Natural killer cell (primary cell): ENCODE data around the gene EFS. TPM values are rescaled to one million over a fixed set of nuclear protein-coding genes. Genes with fewer than 3 reads are reported as not detected.

ENCODE experiments used
- ATAC-seq, 3 donors: fragments of 150-1000 bp in 2 of 3; fragments of 200-7000 bp in 1 of 3; cut with Tn5 transposase; 1 replicate in 1 of 3; 2 replicates in 2 of 3; pipeline ENCODE4 v1.10.0; 2021; ENCODE audit warnings: mild to moderate bottlenecking in 2 of 3, moderate library complexity in 2 of 3
- DNase-seq, 2 donors: peaks; one replicate each; pipeline versions ENCODE4 v3.0.0 to v3.0.0-alpha.2; 2013 to 2021; ENCODE audit warnings: mixed read lengths in 1 of 2
- H3K27ac ChIP-seq: one replicate; pipeline ENCODE4 v1.5.1; 2013; ENCODE audit warnings: mild to moderate bottlenecking, low read length
- H3K27me3 ChIP-seq: one replicate; pipeline ENCODE4 v1.6.1; 2013; ENCODE audit warnings: low read length; ENCODE audit not compliant: control insufficient read depth, insufficient read depth
- H3K36me3 ChIP-seq: one replicate; pipeline ENCODE4 v1.6.1; 2013; ENCODE audit warnings: low read length; ENCODE audit not compliant: control insufficient read depth, insufficient read depth
- H3K4me1 ChIP-seq: one replicate; pipeline ENCODE4 v1.6.1; 2013; ENCODE audit warnings: low read length; ENCODE audit not compliant: control insufficient read depth, insufficient read depth
- H3K4me3 ChIP-seq: one replicate; pipeline ENCODE4 v1.5.1; 2013; ENCODE audit warnings: low read length
- H3K9me3 ChIP-seq: one replicate; pipeline ENCODE4 v1.6.1; 2013; ENCODE audit warnings: low read length; ENCODE audit not compliant: control insufficient read depth, insufficient read depth
- H3K27ac Mint-ChIP-seq, 2 donors: one replicate each; pipeline ENCODE4 v1.8.0; 2022; ENCODE audit warnings: mild to moderate bottlenecking in 2 of 2, mixed read lengths in 2 of 2, moderate library complexity in 1 of 2
- H3K27me3 Mint-ChIP-seq, 2 donors: one replicate each; pipeline ENCODE4 v1.8.0; 2022; ENCODE audit warnings: low read depth in 2 of 2, mixed read lengths in 2 of 2
- H3K36me3 Mint-ChIP-seq: one replicate; pipeline ENCODE4 v1.8.0; 2022; ENCODE audit warnings: mixed read lengths
- H3K4me1 Mint-ChIP-seq, 2 donors: one replicate each; pipeline ENCODE4 v1.8.0; 2022; ENCODE audit warnings: mixed read lengths in 2 of 2
- H3K4me3 Mint-ChIP-seq: one replicate; pipeline ENCODE4 v1.8.0; 2022; ENCODE audit warnings: mild to moderate bottlenecking, moderate library complexity, mixed read lengths
- H3K9me3 Mint-ChIP-seq, 2 donors: one replicate each; pipeline ENCODE4 v1.8.0; 2022; ENCODE audit warnings: mixed read lengths in 2 of 2
- CTCF ChIP-seq: fragments of 200-600 bp; IDR thresholded peaks from one replicate; pipeline ENCODE4 v1.8.0; 2022; ENCODE audit warnings: antibody characterized with exemption
- WGBS: methylation state at CpG from one replicate; pipeline ENCODE4 v1.1.7; 2013; ENCODE audit warnings: missing lambda C conversion rate; ENCODE audit not compliant: insufficient coverage; 5-methylcytosine and 5-hydroxymethylcytosine counted together
- intact Hi-C: fragments of 100-400 bp; cut with micrococcal nuclease; formaldehyde crosslinking; loops from one replicate; pipeline ENCODE4 v1.14.2; 2022
- total RNA-seq, 4 donors: library from RNA; stranded (reverse); fragments of 120-200 nt in 1 of 4; gene quantifications; one replicate each; pipeline versions ENCODE4 v1.2.3 to v1.2.4, GENCODE V29; 2013 to 2022

Gene EFS
- total RNA-seq, 3 donors from 2014 or later (not counting 1 experiment from before 2014, with no cell fraction given), result not detected

- peaks cover 0 to 4% of the 10 kb centered on the region in 2 donors for H3K27me3 Mint-ChIP-seq
- 83% methylated on average over 14 of the region's 14 CpGs for WGBS
- no peaks in the 10 kb centered on the region for H3K4me1 Mint-ChIP-seq
- intact Hi-C loops, result no loop called here
- no peak overlapping the region for H3K27ac Mint-ChIP-seq
- no peaks in the 10 kb centered on the region for H3K27me3 ChIP-seq
- ATAC-seq, result no peak
- no peaks in the 10 kb centered on the region for H3K36me3 Mint-ChIP-seq
- H3K4me3 ChIP-seq, result no peak overlapping the region
- no peaks in the 10 kb centered on the region for H3K4me1 ChIP-seq
- DNase-seq, result no peak
- TF ChIP-seq CTCF, result no peak
- no peak overlapping the region for H3K4me3 Mint-ChIP-seq
- H3K27ac ChIP-seq, result no peak overlapping the region
- no peaks in the 10 kb centered on the region for H3K9me3 ChIP-seq
- H3K36me3 ChIP-seq, result no peaks in the 10 kb centered on the region
- no peaks in the 10 kb centered on the region for H3K9me3 Mint-ChIP-seq
Observed at GRCh38 chr14:23377573-23378563, 12.9 kb upstream of the EFS start.

GRCh38 chr14:23377198-23377550 is 12.2 kb upstream of the EFS start:
- WGBS, result 71% methylated on average over 10 of the region's 11 CpGs

GRCh38 chr14:23376482-23377197 is 11.7 kb upstream of the EFS start, which contains the start of gene CMTM5:
Gene CMTM5 (plus strand): TSS chr14:23377046. CDS start chr14:23377252, 206 bp downstream.
- H3K4me3 ChIP-seq, result no peak within 1 kb of the TSS
- no peaks in the 10 kb centered on the region for H3K27me3 ChIP-seq
- Mint-ChIP-seq H3K27ac (no peak within 1 kb of the TSS), H3K27me3 (peaks cover 2 to 4% of the 10 kb centered on the region in 2 donors), H3K9me3 (no peaks in the 10 kb centered on the region), H3K4me1 (no peaks in the 10 kb centered on the region), H3K36me3 (no peaks in the 10 kb centered on the region), H3K4me3 (no peak within 1 kb of the TSS)
- H3K4me1 ChIP-seq, result no peaks in the 10 kb centered on the region
- WGBS, result 84% methylated on average over 12 of the region's 13 CpGs
- H3K27ac ChIP-seq, result no peak within 1 kb of the TSS
- no peak for ATAC-seq
- TF ChIP-seq CTCF, result no peak
- intact Hi-C loops, result no loop called here
- H3K36me3 ChIP-seq, result no peaks in the 10 kb centered on the region
- H3K9me3 ChIP-seq, result no peaks in the 10 kb centered on the region
- DNase-seq, result no peak

More at GRCh38 chr14:23377198-23377550, 12.2 kb upstream of the EFS start:
- Histone ChIP-seq H3K36me3 (no peaks in the 10 kb centered on the region), H3K4me1 (no peaks in the 10 kb centered on the region), H3K27me3 (no peaks in the 10 kb centered on the region), H3K27ac (no peak overlapping the region), H3K4me3 (no peak overlapping the region), H3K9me3 (no peaks in the 10 kb centered on the region)
- intact Hi-C loops, result no loop called here
- no peak overlapping the region for H3K27ac Mint-ChIP-seq
- H3K4me3 Mint-ChIP-seq, result no peak overlapping the region
- peaks cover 0 to 4% of the 10 kb centered on the region in 2 donors for H3K27me3 Mint-ChIP-seq
- ATAC-seq (no peak), DNase-seq (no peak)
- H3K36me3 Mint-ChIP-seq, result no peaks in the 10 kb centered on the region
- no peaks in the 10 kb centered on the region for H3K9me3 Mint-ChIP-seq
- TF ChIP-seq CTCF, result no peak
- no peaks in the 10 kb centered on the region for H3K4me1 Mint-ChIP-seq
